HCT116 (cell line): ENCODE results near the gene ERBB4.

Source experiments
- ELF1 ChIP-seq: IDR thresholded peaks from 2 replicates; pipeline ENCODE4 v1.6.1; 2012; ENCODE audit warnings: low read depth, borderline replicate concordance
- EZH2 ChIP-seq: fragments of 200-600 bp; sonication (generic); IDR thresholded peaks from 2 replicates; pipeline ENCODE4 v1.6.1; 2017; ENCODE audit warnings: antibody characterized with exemption, mixed run types
- EZH2phosphoT487 ChIP-seq: fragments of 200-600 bp; IDR thresholded peaks from 2 replicates; pipeline ENCODE4 v1.6.1; 2018; ENCODE audit warnings: antibody characterized with exemption, borderline replicate concordance
- FOSL1 ChIP-seq: IDR thresholded peaks from 2 replicates; pipeline ENCODE4 v1.6.1; 2012; ENCODE audit warnings: low read depth
- JUND ChIP-seq: IDR thresholded peaks from 2 replicates; pipeline ENCODE4 v1.6.1; 2012
- POLR2A ChIP-seq: IDR thresholded peaks from 2 replicates; pipeline ENCODE4 v1.7.0; 2011; ENCODE audit warnings: borderline replicate concordance; ENCODE audit not compliant: insufficient read depth, insufficient read length; ENCODE audit errors: extremely low read depth
- POLR2AphosphoS5 ChIP-seq: IDR thresholded peaks from 2 replicates; pipeline ENCODE4 v1.6.1; 2011; ENCODE audit warnings: mild to moderate bottlenecking, low read depth, low read length, moderate library complexity
- SP1 ChIP-seq: IDR thresholded peaks from 2 replicates; pipeline ENCODE4 v1.6.1; 2012; ENCODE audit warnings: low read depth
- SRF ChIP-seq: IDR thresholded peaks from 2 replicates; pipeline ENCODE4 v1.6.1; 2012; ENCODE audit warnings: low read depth
- YY1 ChIP-seq: IDR thresholded peaks from 2 replicates; pipeline ENCODE4 v1.6.1; 2011; ENCODE audit warnings: low read length, low read depth, moderate library complexity, mild to moderate bottlenecking; ENCODE audit not compliant: insufficient replicate concordance; ENCODE audit errors: extremely low read depth
- TF ChIP-seq, protein P1 (sequence below), 3 experiments: fragments of 200-600 bp in 1 of 3; sonication (generic) in 1 of 3; IDR thresholded peaks in 2 of 3; conservative IDR thresholded peaks in 1 of 3; 2 replicates each; pipeline ENCODE4 v1.5.1; 2012 to 2017; ENCODE audit warnings: low read depth in 2 of 3, low read length in 2 of 3, antibody characterized with exemption in 1 of 3, borderline replicate concordance in 1 of 3, control low read depth in 1 of 3, mild to moderate bottlenecking in 1 of 3, mixed read lengths in 1 of 3, mixed run types in 1 of 3, moderate library complexity in 1 of 3; ENCODE audit not compliant: insufficient read depth in 1 of 3
- TF ChIP-seq, protein P2 (sequence below): IDR thresholded peaks from 2 replicates; pipeline ENCODE4 v1.6.1; 2012; ENCODE audit warnings: low read depth
- TF ChIP-seq, protein P3 (sequence below): IDR thresholded peaks from 2 replicates; pipeline ENCODE4 v1.6.1; 2012
- TF ChIP-seq, protein P4 (sequence below): IDR thresholded peaks from 2 replicates; pipeline ENCODE4 v1.6.1; 2011; ENCODE audit warnings: mild to moderate bottlenecking, low read length, moderate library complexity; ENCODE audit not compliant: insufficient replicate concordance; ENCODE audit errors: extremely low read depth

DNA sequence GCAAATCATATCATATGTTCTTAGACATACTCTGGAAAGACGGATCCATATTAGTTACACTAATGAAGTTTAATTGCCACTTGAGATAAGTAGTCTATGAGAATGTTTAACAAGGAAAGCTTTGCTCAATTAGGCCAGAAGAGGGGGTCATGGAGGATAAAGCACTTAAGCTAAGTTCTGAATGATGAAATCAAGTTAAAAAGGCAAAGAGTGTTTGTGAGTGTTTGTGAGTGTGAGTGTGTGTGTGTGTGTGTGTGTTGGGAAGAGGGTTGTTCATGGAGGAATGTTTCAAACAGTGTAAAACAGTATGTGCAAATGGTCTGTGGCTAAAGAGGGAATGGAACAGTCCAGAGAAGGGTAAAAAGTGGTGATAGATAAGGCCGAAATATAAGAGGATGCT lies 360.9 kb downstream of the ERBB4 start:
- TF ChIP-seq, protein P1, sequence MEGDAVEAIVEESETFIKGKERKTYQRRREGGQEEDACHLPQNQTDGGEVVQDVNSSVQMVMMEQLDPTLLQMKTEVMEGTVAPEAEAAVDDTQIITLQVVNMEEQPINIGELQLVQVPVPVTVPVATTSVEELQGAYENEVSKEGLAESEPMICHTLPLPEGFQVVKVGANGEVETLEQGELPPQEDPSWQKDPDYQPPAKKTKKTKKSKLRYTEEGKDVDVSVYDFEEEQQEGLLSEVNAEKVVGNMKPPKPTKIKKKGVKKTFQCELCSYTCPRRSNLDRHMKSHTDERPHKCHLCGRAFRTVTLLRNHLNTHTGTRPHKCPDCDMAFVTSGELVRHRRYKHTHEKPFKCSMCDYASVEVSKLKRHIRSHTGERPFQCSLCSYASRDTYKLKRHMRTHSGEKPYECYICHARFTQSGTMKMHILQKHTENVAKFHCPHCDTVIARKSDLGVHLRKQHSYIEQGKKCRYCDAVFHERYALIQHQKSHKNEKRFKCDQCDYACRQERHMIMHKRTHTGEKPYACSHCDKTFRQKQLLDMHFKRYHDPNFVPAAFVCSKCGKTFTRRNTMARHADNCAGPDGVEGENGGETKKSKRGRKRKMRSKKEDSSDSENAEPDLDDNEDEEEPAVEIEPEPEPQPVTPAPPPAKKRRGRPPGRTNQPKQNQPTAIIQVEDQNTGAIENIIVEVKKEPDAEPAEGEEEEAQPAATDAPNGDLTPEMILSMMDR (IDR thresholded peaks at IDR 0.05 in 2 of 3, conservative IDR thresholded peaks at IDR 0.05 in 1 of 3; ENCODE audit: borderline replicate concordance in 1 of 3, insufficient read depth in 1 of 3, low read depth in 2 of 3, low read length in 2 of 3) = peak in 2 of 3 experiments; percentile 33 to 35; a peak in 2 of 6 replicates
- TF ChIP-seq POLR2AphosphoS5 = no peak
- no peak for TF ChIP-seq SRF
- no peak for TF ChIP-seq POLR2A
- TF ChIP-seq EZH2 = no peak
- no peak for TF ChIP-seq EZH2phosphoT487
- TF ChIP-seq, protein P2, sequence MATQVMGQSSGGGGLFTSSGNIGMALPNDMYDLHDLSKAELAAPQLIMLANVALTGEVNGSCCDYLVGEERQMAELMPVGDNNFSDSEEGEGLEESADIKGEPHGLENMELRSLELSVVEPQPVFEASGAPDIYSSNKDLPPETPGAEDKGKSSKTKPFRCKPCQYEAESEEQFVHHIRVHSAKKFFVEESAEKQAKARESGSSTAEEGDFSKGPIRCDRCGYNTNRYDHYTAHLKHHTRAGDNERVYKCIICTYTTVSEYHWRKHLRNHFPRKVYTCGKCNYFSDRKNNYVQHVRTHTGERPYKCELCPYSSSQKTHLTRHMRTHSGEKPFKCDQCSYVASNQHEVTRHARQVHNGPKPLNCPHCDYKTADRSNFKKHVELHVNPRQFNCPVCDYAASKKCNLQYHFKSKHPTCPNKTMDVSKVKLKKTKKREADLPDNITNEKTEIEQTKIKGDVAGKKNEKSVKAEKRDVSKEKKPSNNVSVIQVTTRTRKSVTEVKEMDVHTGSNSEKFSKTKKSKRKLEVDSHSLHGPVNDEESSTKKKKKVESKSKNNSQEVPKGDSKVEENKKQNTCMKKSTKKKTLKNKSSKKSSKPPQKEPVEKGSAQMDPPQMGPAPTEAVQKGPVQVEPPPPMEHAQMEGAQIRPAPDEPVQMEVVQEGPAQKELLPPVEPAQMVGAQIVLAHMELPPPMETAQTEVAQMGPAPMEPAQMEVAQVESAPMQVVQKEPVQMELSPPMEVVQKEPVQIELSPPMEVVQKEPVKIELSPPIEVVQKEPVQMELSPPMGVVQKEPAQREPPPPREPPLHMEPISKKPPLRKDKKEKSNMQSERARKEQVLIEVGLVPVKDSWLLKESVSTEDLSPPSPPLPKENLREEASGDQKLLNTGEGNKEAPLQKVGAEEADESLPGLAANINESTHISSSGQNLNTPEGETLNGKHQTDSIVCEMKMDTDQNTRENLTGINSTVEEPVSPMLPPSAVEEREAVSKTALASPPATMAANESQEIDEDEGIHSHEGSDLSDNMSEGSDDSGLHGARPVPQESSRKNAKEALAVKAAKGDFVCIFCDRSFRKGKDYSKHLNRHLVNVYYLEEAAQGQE = no peak
- TF ChIP-seq, protein P3, sequence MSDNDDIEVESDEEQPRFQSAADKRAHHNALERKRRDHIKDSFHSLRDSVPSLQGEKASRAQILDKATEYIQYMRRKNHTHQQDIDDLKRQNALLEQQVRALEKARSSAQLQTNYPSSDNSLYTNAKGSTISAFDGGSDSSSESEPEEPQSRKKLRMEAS = no peak
- no peak for TF ChIP-seq SP1
- TF ChIP-seq ELF1 = no peak
- TF ChIP-seq JUND = no peak
- no peak for TF ChIP-seq FOSL1
- TF ChIP-seq YY1 = no peak
- TF ChIP-seq, protein P4, sequence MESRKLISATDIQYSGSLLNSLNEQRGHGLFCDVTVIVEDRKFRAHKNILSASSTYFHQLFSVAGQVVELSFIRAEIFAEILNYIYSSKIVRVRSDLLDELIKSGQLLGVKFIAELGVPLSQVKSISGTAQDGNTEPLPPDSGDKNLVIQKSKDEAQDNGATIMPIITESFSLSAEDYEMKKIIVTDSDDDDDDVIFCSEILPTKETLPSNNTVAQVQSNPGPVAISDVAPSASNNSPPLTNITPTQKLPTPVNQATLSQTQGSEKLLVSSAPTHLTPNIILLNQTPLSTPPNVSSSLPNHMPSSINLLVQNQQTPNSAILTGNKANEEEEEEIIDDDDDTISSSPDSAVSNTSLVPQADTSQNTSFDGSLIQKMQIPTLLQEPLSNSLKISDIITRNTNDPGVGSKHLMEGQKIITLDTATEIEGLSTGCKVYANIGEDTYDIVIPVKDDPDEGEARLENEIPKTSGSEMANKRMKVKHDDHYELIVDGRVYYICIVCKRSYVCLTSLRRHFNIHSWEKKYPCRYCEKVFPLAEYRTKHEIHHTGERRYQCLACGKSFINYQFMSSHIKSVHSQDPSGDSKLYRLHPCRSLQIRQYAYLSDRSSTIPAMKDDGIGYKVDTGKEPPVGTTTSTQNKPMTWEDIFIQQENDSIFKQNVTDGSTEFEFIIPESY = no peak
